IPS-20b (cell line): Measurements from ENCODE around the gene RPSA.
"Not testable (repeated sequence)": the region's sequence is repeated elsewhere in the genome, so short reads cannot be mapped to it uniquely, and the experiment has no call there.

Experiments
- H3K27ac ChIP-seq: one replicate; pipeline ENCODE4 v1.5.1; 2013; ENCODE audit warnings: low read length
- H3K27me3 ChIP-seq: 2 replicates; pipeline ENCODE4 v1.6.1; 2013; ENCODE audit warnings: mild to moderate bottlenecking, low read length, inconsistent platforms; ENCODE audit not compliant: insufficient read depth
- H3K36me3 ChIP-seq: 2 replicates; pipeline ENCODE4 v1.6.1; 2013; ENCODE audit warnings: low read depth, mild to moderate bottlenecking, inconsistent platforms, low read length, moderate library complexity; ENCODE audit not compliant: insufficient read depth
- H3K4me1 ChIP-seq: 2 replicates; pipeline ENCODE4 v1.6.1; 2013; ENCODE audit warnings: mild to moderate bottlenecking, control low read depth, inconsistent platforms, low read length, moderate library complexity; ENCODE audit not compliant: insufficient read depth
- H3K4me3 ChIP-seq: 2 replicates; pipeline ENCODE4 v1.5.1; 2013; ENCODE audit warnings: mild to moderate bottlenecking, low read length, inconsistent platforms
- H3K9ac ChIP-seq: 2 replicates; pipeline ENCODE4 v1.6.1; 2013; ENCODE audit warnings: low read depth, mild to moderate bottlenecking, inconsistent platforms, low read length, moderate library complexity
- H3K9me3 ChIP-seq: 2 replicates; pipeline ENCODE4 v1.6.1; 2013; ENCODE audit warnings: mild to moderate bottlenecking, low read depth, low read length, inconsistent platforms; ENCODE audit not compliant: insufficient read depth

The RPSA gene

DNA sequence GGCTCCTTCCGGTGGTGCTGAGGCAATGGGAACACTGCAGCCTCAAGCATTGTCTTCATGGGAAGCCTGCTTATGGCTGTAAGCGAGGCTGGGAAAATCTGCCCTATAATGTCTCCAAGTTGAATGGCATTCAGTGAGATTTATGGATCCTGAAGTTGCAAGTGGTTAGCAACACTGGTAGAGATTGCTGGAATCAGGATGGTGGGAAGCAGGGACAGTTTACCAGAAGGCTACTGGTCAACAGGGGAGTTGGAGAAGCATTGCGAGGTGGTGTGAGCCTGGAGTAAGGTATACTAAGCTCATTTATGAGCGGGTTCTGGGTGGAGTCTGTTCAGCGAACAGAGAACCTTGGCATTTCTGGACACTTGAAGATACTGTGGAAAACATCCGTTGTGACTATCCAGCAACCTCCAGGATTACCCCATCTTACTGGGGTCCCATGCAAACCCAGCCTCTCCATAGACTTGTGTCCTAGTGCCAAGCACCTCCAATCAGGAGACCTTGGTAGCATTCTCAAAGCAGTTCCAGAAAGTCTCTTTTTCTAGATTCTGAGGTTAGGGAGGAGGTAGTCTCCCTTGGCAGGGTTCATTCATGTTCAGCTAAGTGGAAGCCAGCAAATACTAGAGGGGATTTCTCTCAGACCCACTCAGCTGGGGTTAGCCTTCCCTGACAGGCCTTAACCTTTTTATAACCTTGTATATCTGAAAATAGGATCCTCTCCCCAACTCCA is 7.3 kb downstream of the RPSA start:
- Histone ChIP-seq H3K9me3 (no peaks in the 10 kb centered on the region), H3K9ac (peak overlapping the region; percentile 9; the same call in 1 of the 2 replicates), H3K27ac (no peak overlapping the region), H3K4me1 (peaks cover 6% of the 10 kb centered on the region; the same call in 1 of the 2 replicates), H3K4me3 (no peak overlapping the region), H3K36me3 (peaks cover 57% of the 10 kb centered on the region), H3K27me3 (no peaks in the 10 kb centered on the region)

DNA sequence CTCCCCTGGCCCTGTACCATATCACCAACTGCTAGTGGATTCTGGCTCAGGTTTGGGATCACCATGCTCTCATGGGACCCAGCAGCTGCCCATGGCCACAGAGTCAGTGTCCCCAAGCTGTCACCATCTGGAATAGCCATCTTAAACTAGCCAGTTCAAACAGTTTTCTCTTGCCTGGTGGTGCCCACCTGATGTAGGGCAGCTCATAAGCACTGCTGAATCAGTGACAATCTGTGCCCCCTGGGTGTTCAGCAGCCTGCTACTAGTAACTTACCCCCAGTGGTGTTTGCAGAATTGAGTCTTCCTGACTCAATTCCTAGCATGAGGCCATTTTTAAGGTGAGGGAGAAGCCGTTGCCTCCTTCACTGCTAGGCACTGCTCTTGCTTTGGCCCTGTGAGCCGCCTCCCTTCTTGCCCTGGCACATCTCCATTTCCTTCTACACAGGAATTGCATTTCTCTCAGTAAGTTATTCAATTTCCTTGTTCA is 7.9 kb downstream of the RPSA start:
- Histone ChIP-seq H3K4me3 (no peak overlapping the region), H3K4me1 (peaks cover 10% of the 10 kb centered on the region), H3K27me3 (no peaks in the 10 kb centered on the region), H3K9me3 (no peaks in the 10 kb centered on the region), H3K9ac (no peak overlapping the region), H3K36me3 (peaks cover 51% of the 10 kb centered on the region), H3K27ac (no peak overlapping the region)

DNA sequence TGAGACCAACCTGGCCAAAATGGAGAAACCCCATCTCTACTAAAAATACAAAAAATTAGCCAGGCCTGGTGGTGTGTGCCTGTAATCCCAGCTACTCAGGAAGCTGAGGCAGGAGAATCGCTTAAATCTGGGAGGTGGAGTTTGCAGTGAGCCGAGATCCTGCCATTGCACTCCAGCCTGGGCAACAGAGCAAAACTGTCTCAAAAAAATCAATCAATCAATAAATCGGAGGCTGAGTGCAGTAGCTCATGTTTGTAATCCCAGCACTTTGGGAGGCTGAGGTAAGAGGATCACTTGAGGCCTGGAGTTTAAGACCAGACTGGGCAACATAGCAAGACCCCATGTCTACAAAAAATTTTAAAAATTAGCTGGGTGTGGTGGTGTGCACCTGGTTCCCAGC is 8.8 kb downstream of the RPSA start:
- H3K9ac ChIP-seq, H3K9me3 ChIP-seq, H3K27ac ChIP-seq, H3K27me3 ChIP-seq, H3K4me3 ChIP-seq: not testable (repeated sequence)
- Histone ChIP-seq H3K36me3 (peaks cover 43% of the 10 kb centered on the region), H3K4me1 (peaks cover 11% of the 10 kb centered on the region)

DNA sequence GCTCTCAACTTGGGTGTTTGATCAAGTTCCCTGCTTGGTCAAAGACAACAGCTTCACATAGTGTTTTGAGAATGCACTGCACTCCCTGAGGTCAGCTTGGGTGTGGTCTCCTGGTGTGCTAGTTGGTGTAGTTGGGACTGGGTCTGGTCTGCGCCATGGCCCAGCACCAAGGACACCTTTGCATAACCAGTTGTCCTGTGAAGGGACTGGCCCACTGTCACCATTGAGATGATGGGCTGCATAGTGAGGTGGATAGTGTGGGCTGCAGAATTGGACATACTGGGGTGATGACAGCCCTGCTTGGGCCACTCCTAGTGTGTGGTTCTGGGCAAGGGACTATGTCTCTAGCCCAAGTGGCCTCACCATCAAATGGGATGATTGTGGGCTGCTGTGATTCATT is 9.5 kb downstream of the RPSA start:
- Histone ChIP-seq H3K27me3 (peaks cover 5% of the 10 kb centered on the region; the same call in 1 of the 2 replicates), H3K27ac (no peak overlapping the region), H3K4me1 (peaks cover 11% of the 10 kb centered on the region), H3K9ac (no peak overlapping the region), H3K4me3 (no peak overlapping the region), H3K9me3 (no peaks in the 10 kb centered on the region), H3K36me3 (peaks cover 36% of the 10 kb centered on the region)

DNA sequence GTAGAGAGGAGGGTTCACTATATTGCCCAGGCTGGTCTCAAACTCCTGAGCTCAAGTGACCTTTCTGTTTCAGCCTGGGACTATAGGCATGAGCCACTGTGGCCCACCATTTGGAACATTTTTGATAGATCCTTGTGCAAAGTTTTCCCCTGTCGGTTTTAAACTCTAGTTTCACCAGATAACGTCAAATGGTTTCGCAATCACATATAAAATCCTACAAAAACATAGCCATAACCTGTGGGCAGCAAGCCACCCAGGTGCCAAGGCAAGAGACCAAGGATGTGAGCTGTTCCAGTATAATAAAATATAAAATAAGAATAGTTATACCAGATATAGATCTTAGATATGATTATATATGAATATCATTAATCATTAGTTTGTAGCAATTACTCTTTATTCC is 10.5 kb downstream of the RPSA start:
- H3K9ac ChIP-seq, H3K27me3 ChIP-seq, H3K27ac ChIP-seq, H3K4me3 ChIP-seq, H3K9me3 ChIP-seq: not testable (repeated sequence)
- H3K36me3 ChIP-seq, result peaks cover 26% of the 10 kb centered on the region
- peaks cover 11% of the 10 kb centered on the region for H3K4me1 ChIP-seq

DNA sequence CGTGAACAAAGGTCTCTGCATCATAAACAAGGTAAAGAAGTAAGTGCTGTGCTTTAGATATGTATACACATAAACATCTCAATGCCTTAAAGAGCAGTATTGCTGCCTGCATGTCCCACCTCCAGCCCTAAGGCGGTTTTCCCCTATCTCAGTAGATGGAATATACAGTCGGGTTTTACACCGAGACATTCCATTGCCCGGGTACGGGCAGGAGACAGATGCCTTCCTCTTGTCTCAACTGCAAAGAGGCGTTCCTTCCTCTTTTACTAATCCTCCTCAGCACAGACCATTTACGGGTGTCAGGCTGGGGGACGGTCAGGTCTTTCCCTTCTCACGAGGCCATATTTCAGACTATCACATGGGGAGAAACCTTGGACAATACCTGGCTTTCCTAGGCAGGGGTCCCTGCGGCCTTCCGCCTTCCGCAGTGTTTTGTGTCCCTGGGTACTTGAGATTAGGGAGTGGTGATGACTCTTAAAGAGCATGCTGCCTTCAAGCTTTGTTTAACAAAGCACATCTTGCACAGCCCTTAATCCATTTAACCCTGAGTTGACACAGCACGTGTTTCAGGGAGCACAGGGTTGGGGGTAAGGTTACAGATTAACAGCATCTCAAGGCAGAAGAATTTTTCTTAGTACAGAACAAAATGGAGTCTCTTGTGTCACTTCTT is 12.2 kb downstream of the RPSA start:
- not testable (repeated sequence) for H3K27ac ChIP-seq, H3K27me3 ChIP-seq, H3K9me3 ChIP-seq, H3K36me3 ChIP-seq, H3K4me3 ChIP-seq
- Histone ChIP-seq H3K4me1 (peaks cover 11% of the 10 kb centered on the region), H3K9ac (0 out of 2 replicates have a peak overlapping the region, but pooled peaks have one; percentile 29)

DNA sequence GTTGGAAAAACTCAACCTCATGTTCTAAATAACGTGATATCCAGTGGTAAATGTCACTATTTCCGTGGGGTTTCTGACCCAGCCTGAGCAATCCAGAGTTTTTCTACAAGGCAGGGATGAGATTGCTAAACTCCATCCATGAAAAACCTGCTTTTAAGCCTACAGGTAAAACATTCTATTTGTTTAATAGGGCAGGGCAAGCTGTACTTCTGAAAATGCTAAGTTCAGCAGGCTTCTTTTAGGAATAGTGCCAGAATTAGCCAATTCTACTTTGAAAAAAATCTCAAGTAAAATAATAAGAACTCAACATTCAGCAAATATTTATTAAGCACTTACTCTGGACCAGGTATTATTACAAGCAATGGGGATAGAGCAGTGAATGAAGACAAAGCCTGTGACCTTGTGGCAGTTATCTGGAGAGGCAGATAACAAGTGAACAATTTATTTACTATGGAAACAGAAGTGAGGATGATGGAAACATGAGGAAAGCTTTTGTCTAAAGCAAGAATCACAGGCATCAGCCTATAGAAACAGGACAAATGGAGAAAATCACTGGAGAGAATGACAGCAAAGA is 13.3 kb downstream of the RPSA start:
- peaks cover 5% of the 10 kb centered on the region; the same call in 1 of the 2 replicates for H3K27me3 ChIP-seq
- peaks cover 11% of the 10 kb centered on the region for H3K4me1 ChIP-seq
- no peaks in the 10 kb centered on the region for H3K9me3 ChIP-seq
- H3K9ac ChIP-seq, result no peak overlapping the region
- H3K4me3 ChIP-seq, result no peak overlapping the region
- no peaks in the 10 kb centered on the region for H3K36me3 ChIP-seq
- no peak overlapping the region for H3K27ac ChIP-seq

DNA sequence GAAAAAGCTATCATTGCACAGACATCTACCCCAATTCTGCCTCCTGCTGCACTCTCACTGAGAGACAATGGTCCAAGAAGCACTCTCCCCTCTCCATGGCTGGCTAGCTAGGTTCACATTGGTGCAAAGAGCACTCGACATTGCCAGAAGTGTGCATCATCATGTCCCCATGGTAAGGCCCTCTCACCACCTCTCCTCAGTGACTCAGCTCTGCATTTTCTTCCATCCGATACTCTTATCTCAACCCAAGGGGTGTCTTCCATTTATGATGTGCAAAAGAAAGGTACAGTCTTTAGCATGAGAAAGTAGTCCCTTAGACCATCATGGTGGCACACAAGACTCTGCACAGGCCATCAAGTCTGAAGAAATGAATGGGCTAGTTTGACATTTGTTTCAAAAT is 14.0 kb downstream of the RPSA start:
- no peak overlapping the region for H3K9ac ChIP-seq
- no peaks in the 10 kb centered on the region for H3K36me3 ChIP-seq
- no peak overlapping the region for H3K4me3 ChIP-seq
- H3K4me1 ChIP-seq, result peaks cover 11% of the 10 kb centered on the region
- peaks cover 5% of the 10 kb centered on the region; the same call in 1 of the 2 replicates for H3K27me3 ChIP-seq
- H3K9me3 ChIP-seq, result no peaks in the 10 kb centered on the region
- no peak overlapping the region for H3K27ac ChIP-seq

DNA sequence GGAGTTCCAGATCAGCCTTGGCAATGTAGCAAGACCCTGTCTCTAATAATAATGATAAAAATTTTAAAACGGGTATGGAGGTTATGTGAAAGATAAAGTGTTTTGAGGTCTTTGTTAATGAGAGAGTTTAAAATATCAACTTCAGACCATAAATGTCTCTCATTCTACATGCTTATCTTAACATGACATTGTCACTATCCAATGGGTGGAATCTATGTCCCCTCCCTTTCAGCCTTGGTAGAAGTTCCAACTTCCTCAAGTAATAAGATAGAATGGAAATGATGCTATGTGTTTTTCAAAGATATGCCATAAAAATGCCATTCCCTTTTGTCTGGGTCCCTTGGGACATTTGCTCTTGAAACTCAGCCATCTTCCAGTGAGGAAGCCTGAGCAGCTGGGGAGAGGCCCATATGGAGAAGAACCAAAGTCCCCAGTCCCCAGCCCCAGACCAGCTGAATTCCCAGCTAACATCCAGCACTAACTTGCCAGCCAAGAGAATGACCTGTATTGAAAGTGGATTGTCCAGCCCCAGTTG is 17.0 kb downstream of the RPSA start:
- Histone ChIP-seq H3K9me3 (no peaks in the 10 kb centered on the region), H3K36me3 (no peaks in the 10 kb centered on the region), H3K27me3 (peaks cover 5% of the 10 kb centered on the region; the same call in 1 of the 2 replicates), H3K27ac (no peak overlapping the region), H3K4me3 (no peak overlapping the region), H3K9ac (no peak overlapping the region), H3K4me1 (peaks cover 5% of the 10 kb centered on the region)

DNA sequence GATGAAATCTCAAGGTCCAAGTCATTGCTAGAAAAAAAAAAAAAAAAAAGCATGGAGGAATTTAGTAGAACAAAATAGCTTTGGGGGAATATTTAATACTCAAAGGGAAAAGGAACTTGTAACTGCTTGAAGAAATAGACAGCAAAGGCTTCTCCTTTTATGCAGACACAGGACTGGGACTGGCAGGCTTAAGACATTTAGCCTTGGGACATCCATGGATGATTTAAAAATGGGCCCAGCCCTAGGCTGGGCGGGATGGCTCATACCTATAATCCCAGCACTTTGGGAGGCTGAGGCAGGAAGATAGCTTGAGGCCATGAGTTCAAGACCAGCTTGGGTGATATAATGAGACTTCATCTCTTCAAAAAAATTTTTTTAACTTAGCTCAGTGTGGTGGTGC is 19.8 kb downstream of the RPSA start:
- no peak overlapping the region for H3K4me3 ChIP-seq
- H3K4me1 ChIP-seq, result no peaks in the 10 kb centered on the region
- no peaks in the 10 kb centered on the region for H3K36me3 ChIP-seq
- no peaks in the 10 kb centered on the region for H3K27me3 ChIP-seq
- H3K9me3 ChIP-seq, result no peaks in the 10 kb centered on the region
- no peak overlapping the region for H3K27ac ChIP-seq
- H3K9ac ChIP-seq, result no peak overlapping the region

DNA sequence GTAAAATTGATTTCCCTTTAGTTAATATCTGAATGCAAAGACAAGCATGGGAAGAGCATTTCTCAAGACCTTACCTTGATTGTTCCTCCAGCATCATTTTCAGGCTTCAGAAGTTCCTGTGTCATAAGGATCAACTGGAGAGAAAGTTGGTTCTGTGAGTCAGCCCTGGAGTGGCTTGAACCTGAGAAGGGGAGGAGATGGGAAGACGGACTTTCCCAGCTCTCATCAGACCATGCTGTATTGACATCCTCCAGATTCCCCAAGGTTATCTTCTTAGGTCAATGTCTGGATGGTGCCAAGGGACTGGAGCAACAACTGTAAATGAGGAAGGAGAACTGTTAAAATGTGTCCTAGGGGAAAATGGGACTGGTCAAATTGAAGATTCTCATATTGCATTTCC is 21.0 kb downstream of the RPSA start:
- no peaks in the 10 kb centered on the region for H3K4me1 ChIP-seq
- H3K4me3 ChIP-seq, result no peak overlapping the region
- H3K27ac ChIP-seq, result no peak overlapping the region
- no peaks in the 10 kb centered on the region for H3K9me3 ChIP-seq
- no peaks in the 10 kb centered on the region for H3K36me3 ChIP-seq
- H3K9ac ChIP-seq, result no peak overlapping the region
- no peaks in the 10 kb centered on the region for H3K27me3 ChIP-seq
